Stomach smooth muscle (tissue), 2 donors: ENCODE measurements around the gene RNH1.
"Not testable (repeated sequence)": the region's sequence is repeated elsewhere in the genome, so short reads cannot be mapped to it uniquely, and the experiment has no call there.

Experiments used
- H3K27ac ChIP-seq: one replicate; pipeline ENCODE4 v1.7.0; 2013; ENCODE audit warnings: mild to moderate bottlenecking, low read length, inconsistent platforms
- H3K27me3 ChIP-seq, 2 donors: one replicate each; pipeline ENCODE4 v1.7.0; 2013; ENCODE audit warnings: low read length in 2 of 2; ENCODE audit not compliant: insufficient read depth in 2 of 2, control insufficient read depth in 1 of 2
- H3K36me3 ChIP-seq, 2 donors: one replicate each; pipeline ENCODE4 v1.7.0; 2013; ENCODE audit warnings: low read length in 2 of 2; ENCODE audit not compliant: control insufficient read depth in 2 of 2, insufficient read depth in 2 of 2
- H3K4me1 ChIP-seq: one replicate; pipeline ENCODE4 v1.7.0; 2013; ENCODE audit warnings: low read length; ENCODE audit not compliant: control insufficient read depth, insufficient read depth
- H3K4me3 ChIP-seq, 2 donors: one replicate each; pipeline ENCODE4 v1.7.0; 2013; ENCODE audit warnings: low read length in 2 of 2
- H3K9ac ChIP-seq, 2 donors: one replicate each; pipeline ENCODE4 v1.7.0; 2013; ENCODE audit warnings: low read length in 2 of 2, mild to moderate bottlenecking in 1 of 2
- H3K9me3 ChIP-seq, 2 donors: one replicate each; pipeline ENCODE4 v1.7.0; 2013; ENCODE audit warnings: low read length in 2 of 2; ENCODE audit not compliant: control insufficient read depth in 2 of 2
- donor health status: healthy.
- donor health status: Pancreatic carcinoma.

RNH1 gene

GRCh38 chr11:530960-531831, 24.2 kb upstream of the RNH1 start:
- Histone ChIP-seq H3K36me3 (peaks cover 0 to 12% of the 10 kb centered on the region in 2 donors), H3K9me3 (no peaks in the 10 kb centered on the region), H3K9ac (no peak overlapping the region), H3K4me3 (no peak overlapping the region), H3K27me3 (peaks cover 0 to 2% of the 10 kb centered on the region in 2 donors), H3K27ac (no peak overlapping the region), H3K4me1 (peaks cover 18% of the 10 kb centered on the region)

GRCh38 chr11:529728-530411, 22.8 kb upstream of the RNH1 start:
- Histone ChIP-seq H3K36me3 (peaks cover 0 to 12% of the 10 kb centered on the region in 2 donors), H3K9ac (no peak overlapping the region), H3K4me1 (peaks cover 14% of the 10 kb centered on the region), H3K4me3 (no peak overlapping the region), H3K27ac (no peak overlapping the region), H3K9me3 (no peaks in the 10 kb centered on the region), H3K27me3 (no peaks in the 10 kb centered on the region)

- H3K27ac ChIP-seq = no peak overlapping the region
- no peak overlapping the region for H3K4me3 ChIP-seq
- H3K27me3 ChIP-seq = no peaks in the 10 kb centered on the region
- H3K9ac ChIP-seq = no peak overlapping the region
- peaks cover 0 to 12% of the 10 kb centered on the region in 2 donors for H3K36me3 ChIP-seq
- no peaks in the 10 kb centered on the region for H3K9me3 ChIP-seq
- H3K4me1 ChIP-seq = peaks cover 7% of the 10 kb centered on the region
Observed at GRCh38 chr11:528815-529727, 22.0 kb upstream of the RNH1 start.

GRCh38 chr11:528166-528814, 21.2 kb upstream of the RNH1 start:
- Histone ChIP-seq H3K9ac (no peak overlapping the region), H3K4me3 (no peak overlapping the region), H3K27me3 (no peaks in the 10 kb centered on the region), H3K9me3 (no peaks in the 10 kb centered on the region), H3K4me1 (no peaks in the 10 kb centered on the region), H3K27ac (no peak overlapping the region), H3K36me3 (peaks cover 0 to 9% of the 10 kb centered on the region in 2 donors)

GRCh38 chr11:526192-526591, 19.1 kb upstream of the RNH1 start:
- Histone ChIP-seq H3K9ac (no peak overlapping the region), H3K27ac (no peak overlapping the region), H3K4me1 (no peaks in the 10 kb centered on the region), H3K9me3 (no peaks in the 10 kb centered on the region), H3K4me3 (no peak overlapping the region), H3K27me3 (no peaks in the 10 kb centered on the region), H3K36me3 (no peaks in the 10 kb centered on the region)

- H3K4me3 ChIP-seq = no peak overlapping the region
- H3K9me3 ChIP-seq = no peaks in the 10 kb centered on the region
- no peak overlapping the region for H3K27ac ChIP-seq
- no peaks in the 10 kb centered on the region for H3K27me3 ChIP-seq
- no peak overlapping the region for H3K9ac ChIP-seq
- H3K4me1 ChIP-seq = no peaks in the 10 kb centered on the region
- H3K36me3 ChIP-seq = no peaks in the 10 kb centered on the region
Observed at GRCh38 chr11:521177-521688, 14.2 kb upstream of the RNH1 start.

- Histone ChIP-seq H3K27me3 (no peaks in the 10 kb centered on the region), H3K27ac (no peak overlapping the region), H3K9me3 (no peaks in the 10 kb centered on the region), H3K4me3 (no peak overlapping the region), H3K4me1 (no peaks in the 10 kb centered on the region), H3K36me3 (no peaks in the 10 kb centered on the region), H3K9ac (no peak overlapping the region)
Observed at GRCh38 chr11:520428-521176, 13.6 kb upstream of the RNH1 start.

GRCh38 chr11:518463-519202, 11.6 kb upstream of the RNH1 start:
- Histone ChIP-seq H3K27ac (peak overlapping the region; percentile 55), H3K36me3 (peaks cover 0 to 4% of the 10 kb centered on the region in 2 donors), H3K9me3 (no peaks in the 10 kb centered on the region), H3K4me3 (peak overlapping the region; percentile 46 to 61), H3K27me3 (no peaks in the 10 kb centered on the region), H3K9ac (no peak overlapping the region), H3K4me1 (no peaks in the 10 kb centered on the region)

GRCh38 chr11:516918-517685, 10.1 kb upstream of the RNH1 start:
- not testable (repeated sequence) for H3K4me1 ChIP-seq, H3K27ac ChIP-seq

More at GRCh38 chr11:516918-517685, 10.1 kb upstream of the RNH1 start:
- H3K9ac ChIP-seq, H3K27me3 ChIP-seq, H3K9me3 ChIP-seq, H3K4me3 ChIP-seq, H3K36me3 ChIP-seq: not testable (repeated sequence)
